ENCODE results near the gene KCNIP2.

- TF ChIP-seq CTCF (IDR thresholded peaks at IDR 0.05) (no peak), POLR2A (IDR thresholded peaks at IDR 0.05) (no peak)
Observed at GRCh38 chr10:101781655-101781983, 62.0 kb downstream of the KCNIP2 start.
